Left hindlimb (tissue), 1 donor: ENCODE data around the gene SLC39A3.

ENCODE experiments used
- DNase-seq: peaks from one replicate; pipeline ENCODE4 v3.0.0-alpha.2; 2018

SLC39A3 gene

GRCh38 chr19:2701361-2702169, 38.3 kb downstream of the SLC39A3 start:
- no peak for DNase-seq

GRCh38 chr19:2700660-2701360, 39.0 kb downstream of the SLC39A3 start:
- no peak for DNase-seq

GRCh38 chr19:2699413-2700140, 40.2 kb downstream of the SLC39A3 start:
- no peak for DNase-seq

- no peak for DNase-seq
Measured at GRCh38 chr19:2694196-2694595, 45.6 kb downstream of the SLC39A3 start.

GRCh38 chr19:2693492-2694160, 46.2 kb downstream of the SLC39A3 start:
- DNase-seq = no peak

GRCh38 chr19:2691951-2692350, 47.9 kb downstream of the SLC39A3 start:
- DNase-seq = no peak

- no peak for DNase-seq
Measured at GRCh38 chr19:2690856-2691255, 49.0 kb downstream of the SLC39A3 start.

- DNase-seq = no peak
Measured at GRCh38 chr19:2686360-2686759, 53.5 kb downstream of the SLC39A3 start.

GRCh38 chr19:2685204-2685704, 54.6 kb downstream of the SLC39A3 start:
- no peak for DNase-seq

- DNase-seq = no peak
Measured at GRCh38 chr19:2683430-2684003, 56.3 kb downstream of the SLC39A3 start.
